ENCODE measurements around the gene CTNNA1. TPM values are rescaled to one million over a fixed set of nuclear protein-coding genes. Genes with fewer than 3 reads are reported as not detected.
A peak's percentile ranks its signal among the peaks of the same experiment; 100 is the strongest.
"Not testable (repeated sequence)": the region's sequence is repeated elsewhere in the genome, so short reads cannot be mapped to it uniquely, and the experiment has no call there.

Gene CTNNA1
- polyA plus RNA-seq, 1 experiment: 140 TPM

GRCh38 chr5:138805096-138805495 is 51.9 kb downstream of the CTNNA1 start:
- Histone ChIP-seq H3K27ac (ENCODE audit: low read depth, low read length) (no peak overlapping the region), H3K27me3 (ENCODE audit: control insufficient read depth, insufficient read depth, low read length) (no peaks in the 10 kb centered on the region), H3K9me3 (ENCODE audit: control insufficient read depth, insufficient read depth, low read length) (no peaks in the 10 kb centered on the region), H3K4me3 (ENCODE audit: low read depth, low read length) (no peak overlapping the region)
- POLR2A ChIA-PET: no interaction called here
- CTCF ChIA-PET: interaction anchor here (1.5 kb wide), 1 partner anchor 15 kb away, joined by 6 read pairs; no protein-coding TSS in a partner anchor
- no peak for TF ChIP-seq CTCF (IDR thresholded peaks at IDR 0.05; ENCODE audit: low read depth, low read length)
- no peak for DNase-seq (ENCODE audit: low read depth, low spot score)

GRCh38 chr5:138807182-138807581 is 54.0 kb downstream of the CTNNA1 start:
- no peaks in the 10 kb centered on the region for H3K27me3 ChIP-seq (ENCODE audit: control insufficient read depth, insufficient read depth, low read length)
- H3K27ac ChIP-seq (ENCODE audit: low read depth, low read length): no peak overlapping the region
- ChIA-PET CTCF (no interaction called here), POLR2A (no interaction called here)
- no peak for TF ChIP-seq CTCF (IDR thresholded peaks at IDR 0.05; ENCODE audit: low read depth, low read length)
- DNase-seq (ENCODE audit: low read depth, low spot score): no peak
- no peak overlapping the region for H3K4me3 ChIP-seq (ENCODE audit: low read depth, low read length)
- no peaks in the 10 kb centered on the region for H3K9me3 ChIP-seq (ENCODE audit: control insufficient read depth, insufficient read depth, low read length)

GRCh38 chr5:138809391-138809790 is 56.2 kb downstream of the CTNNA1 start:
- POLR2A ChIA-PET: no interaction called here

GRCh38 chr5:138810861-138811260 is 57.6 kb downstream of the CTNNA1 start:
- POLR2A ChIA-PET; DNase-seq (ENCODE audit: low read depth, low spot score); H3K27me3 ChIP-seq (ENCODE audit: control insufficient read depth, insufficient read depth, low read length); CTCF ChIA-PET; H3K9me3 ChIP-seq (ENCODE audit: control insufficient read depth, insufficient read depth, low read length); H3K4me3 ChIP-seq (ENCODE audit: low read depth, low read length); H3K27ac ChIP-seq (ENCODE audit: low read depth, low read length): not testable (repeated sequence)

More at GRCh38 chr5:138809391-138809790, 56.2 kb downstream of the CTNNA1 start:
- CTCF ChIA-PET: interaction anchor here (0.6 to 2.0 kb wide), 4 partner anchors 16 to 58 kb away, joined by 3 to 17 read pairs (median 6); no protein-coding TSS in a partner anchor
- Histone ChIP-seq H3K4me3 (ENCODE audit: low read depth, low read length) (no peak overlapping the region), H3K27ac (ENCODE audit: low read depth, low read length) (no peak overlapping the region), H3K9me3 (ENCODE audit: control insufficient read depth, insufficient read depth, low read length) (no peaks in the 10 kb centered on the region), H3K27me3 (ENCODE audit: control insufficient read depth, insufficient read depth, low read length) (no peaks in the 10 kb centered on the region)
- no peak for TF ChIP-seq CTCF (IDR thresholded peaks at IDR 0.05; ENCODE audit: low read depth, low read length)
- peak; percentile 13 for DNase-seq (ENCODE audit: low read depth, low spot score)

- TF ChIP-seq CTCF (IDR thresholded peaks at IDR 0.05; ENCODE audit: low read depth, low read length): no peak
- POLR2A ChIA-PET: no interaction called here
- Histone ChIP-seq H3K27me3 (ENCODE audit: control insufficient read depth, insufficient read depth, low read length) (no peaks in the 10 kb centered on the region), H3K9me3 (ENCODE audit: control insufficient read depth, insufficient read depth, low read length) (no peaks in the 10 kb centered on the region; the same call in 1 of the 2 replicates), H3K27ac (ENCODE audit: low read depth, low read length) (no peak overlapping the region), H3K4me3 (ENCODE audit: low read depth, low read length) (no peak overlapping the region)
- CTCF ChIA-PET: no interaction called here
- DNase-seq (ENCODE audit: low read depth, low spot score): no peak
Measured at GRCh38 chr5:138815529-138815928, 62.3 kb downstream of the CTNNA1 start.

- H3K27me3 ChIP-seq (ENCODE audit: control insufficient read depth, insufficient read depth, low read length): no peaks in the 10 kb centered on the region
- TF ChIP-seq CTCF (IDR thresholded peaks at IDR 0.05; ENCODE audit: low read depth, low read length): no peak
- DNase-seq (ENCODE audit: low read depth, low spot score): no peak
- POLR2A ChIA-PET: no interaction called here
- H3K27ac ChIP-seq (ENCODE audit: low read depth, low read length): no peak overlapping the region
- no peaks in the 10 kb centered on the region; the same call in 1 of the 2 replicates for H3K9me3 ChIP-seq (ENCODE audit: control insufficient read depth, insufficient read depth, low read length)
- CTCF ChIA-PET: interaction anchor here (2.0 to 2.1 kb wide), 2 partner anchors 8 to 28 kb away, joined by 6 to 7 read pairs; no protein-coding TSS in a partner anchor
- no peak overlapping the region for H3K4me3 ChIP-seq (ENCODE audit: low read depth, low read length)
Measured at GRCh38 chr5:138817241-138817640, 64.0 kb downstream of the CTNNA1 start.
